GM12875 (cell line): ENCODE data around the gene PLEKHG4B.
"Not testable (repeated sequence)": the region's sequence is repeated elsewhere in the genome, so short reads cannot be mapped to it uniquely, and the experiment has no call there.

Experiments used
- H3K4me3 ChIP-seq: one replicate; pipeline ENCODE4 v1.5.1; 2011; ENCODE audit warnings: low read depth, low read length, control low read depth
- CTCF ChIP-seq: IDR thresholded peaks from 2 replicates; pipeline ENCODE4 v1.5.1; 2011; ENCODE audit warnings: low read depth, mild to moderate bottlenecking, control low read depth, inconsistent platforms, low read length, moderate library complexity, borderline replicate concordance; ENCODE audit not compliant: insufficient read depth

Gene PLEKHG4B

GRCh38 chr5:231661-232060 lies 139.7 kb downstream of the PLEKHG4B start:
- H3K4me3 ChIP-seq: no peak overlapping the region
- no peak for TF ChIP-seq CTCF

- H3K4me3 ChIP-seq: not testable (repeated sequence)
Measured at GRCh38 chr5:233426-233825, 141.5 kb downstream of the PLEKHG4B start.

GRCh38 chr5:234450-234849 lies 142.5 kb downstream of the PLEKHG4B start:
- H3K4me3 ChIP-seq: no peak overlapping the region
- no peak for TF ChIP-seq CTCF

GRCh38 chr5:235527-235926 lies 143.6 kb downstream of the PLEKHG4B start:
- not testable (repeated sequence) for H3K4me3 ChIP-seq

- not testable (repeated sequence) for H3K4me3 ChIP-seq
Measured at GRCh38 chr5:237931-238330, 146.0 kb downstream of the PLEKHG4B start.
